ENCODE measurements around the gene OR2S2.

DNA sequence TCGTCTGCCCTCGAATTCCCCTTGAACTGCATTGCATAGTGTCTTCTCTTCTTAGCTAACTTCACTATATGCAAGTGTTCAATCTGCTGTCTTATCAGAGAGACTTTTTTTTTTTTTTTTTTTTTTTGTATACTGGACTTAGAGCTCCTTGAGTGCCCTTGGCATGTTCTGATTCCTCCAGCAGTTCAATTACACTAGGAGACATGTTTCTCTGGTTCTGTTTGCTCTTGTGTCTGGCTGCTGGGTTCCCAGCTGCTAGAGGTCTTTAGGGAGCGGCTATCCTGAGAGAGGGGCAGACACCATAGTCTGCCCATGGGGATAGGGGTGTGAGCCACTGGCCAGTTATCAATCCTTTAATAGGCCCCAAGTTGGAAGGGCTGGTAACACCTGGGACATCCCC is 13.1 kb downstream of the OR2S2 start:
- TF ChIP-seq CTCF (IDR thresholded peaks at IDR 0.05; ENCODE audit: low read depth, low read length) (no peak), EZH2phosphoT487 (IDR thresholded peaks at IDR 0.05; ENCODE audit: low read depth) (no peak)
